DND-41 (cell line): ENCODE results near the gene HOXA4.

Experiments
- EZH2 ChIP-seq: IDR thresholded peaks from 3 replicates; pipeline ENCODE4 v1.6.1; 2012; ENCODE audit warnings: borderline replicate concordance, low read depth, mild to moderate bottlenecking, moderate library complexity, low read length, inconsistent platforms; ENCODE audit not compliant: severe bottlenecking
- TF ChIP-seq, protein P1 (sequence below): IDR thresholded peaks from 2 replicates; pipeline ENCODE4 v1.5.1; 2012; ENCODE audit warnings: borderline replicate concordance, low read length, moderate library complexity, mild to moderate bottlenecking; ENCODE audit not compliant: poor library complexity, severe bottlenecking; ENCODE audit errors: extremely low read depth

- TF ChIP-seq, protein P1, sequence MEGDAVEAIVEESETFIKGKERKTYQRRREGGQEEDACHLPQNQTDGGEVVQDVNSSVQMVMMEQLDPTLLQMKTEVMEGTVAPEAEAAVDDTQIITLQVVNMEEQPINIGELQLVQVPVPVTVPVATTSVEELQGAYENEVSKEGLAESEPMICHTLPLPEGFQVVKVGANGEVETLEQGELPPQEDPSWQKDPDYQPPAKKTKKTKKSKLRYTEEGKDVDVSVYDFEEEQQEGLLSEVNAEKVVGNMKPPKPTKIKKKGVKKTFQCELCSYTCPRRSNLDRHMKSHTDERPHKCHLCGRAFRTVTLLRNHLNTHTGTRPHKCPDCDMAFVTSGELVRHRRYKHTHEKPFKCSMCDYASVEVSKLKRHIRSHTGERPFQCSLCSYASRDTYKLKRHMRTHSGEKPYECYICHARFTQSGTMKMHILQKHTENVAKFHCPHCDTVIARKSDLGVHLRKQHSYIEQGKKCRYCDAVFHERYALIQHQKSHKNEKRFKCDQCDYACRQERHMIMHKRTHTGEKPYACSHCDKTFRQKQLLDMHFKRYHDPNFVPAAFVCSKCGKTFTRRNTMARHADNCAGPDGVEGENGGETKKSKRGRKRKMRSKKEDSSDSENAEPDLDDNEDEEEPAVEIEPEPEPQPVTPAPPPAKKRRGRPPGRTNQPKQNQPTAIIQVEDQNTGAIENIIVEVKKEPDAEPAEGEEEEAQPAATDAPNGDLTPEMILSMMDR = no peak
- TF ChIP-seq EZH2 = no peak
These were observed 31.7 kb downstream of the HOXA4 start for GRCh38 chr7:27098578-27099451.
